GM10248 (cell line): ENCODE data around the gene RPH3AL.
"Not testable (repeated sequence)": the region's sequence is repeated elsewhere in the genome, so short reads cannot be mapped to it uniquely, and the experiment has no call there.

Source experiments
- CTCF ChIA-PET: fragments of 300-600 bp; sonication (Branson Sonifier 250); formaldehyde crosslinking; extraction: SDS; loops from one replicate; lab custom pipeline; 2021; ENCODE audit warnings: antibody characterized with exemption; lab: Yijun Ruan, JAX
- POLR2A ChIA-PET: fragments of 350-650 bp; sonication (Branson Sonifier 250); formaldehyde crosslinking; extraction: SDS; loops from one replicate; lab custom pipeline; 2020; ENCODE audit warnings: antibody characterized with exemption; lab: Yijun Ruan, JAX
- DNase-seq: peaks from one replicate; pipeline ENCODE4 v3.0.0; 2012; ENCODE audit errors: extremely low spot score
- CTCF ChIP-seq: IDR thresholded peaks from 2 replicates; pipeline ENCODE4 v1.5.1; 2012; ENCODE audit warnings: mild to moderate bottlenecking, low read depth; ENCODE audit errors: extremely low read depth, missing control alignments, control extremely low read depth

The RPH3AL gene

GRCh38 chr17:227946-228615 lies 124.5 kb downstream of the RPH3AL start:
- no peak for DNase-seq
- ChIA-PET CTCF (no interaction called here), POLR2A (no interaction called here)
- TF ChIP-seq CTCF = no peak

GRCh38 chr17:227078-227945 lies 125.3 kb downstream of the RPH3AL start:
- CTCF ChIA-PET = no interaction called here
- no peak for TF ChIP-seq CTCF
- POLR2A ChIA-PET = no interaction called here
- DNase-seq = no peak

- ChIA-PET POLR2A (no interaction called here), CTCF (no interaction called here)
- DNase-seq = no peak
- no peak for TF ChIP-seq CTCF
Measured at GRCh38 chr17:226108-227077, 126.2 kb downstream of the RPH3AL start.

- POLR2A ChIA-PET = no interaction called here
- TF ChIP-seq CTCF = no peak
- no peak for DNase-seq
- CTCF ChIA-PET = no interaction called here
Measured at GRCh38 chr17:225551-225950, 127.1 kb downstream of the RPH3AL start.

GRCh38 chr17:224576-224975 lies 128.0 kb downstream of the RPH3AL start:
- CTCF ChIA-PET = not testable (repeated sequence)

GRCh38 chr17:223723-224471 lies 128.7 kb downstream of the RPH3AL start:
- CTCF ChIA-PET = no interaction called here
- no peak for TF ChIP-seq CTCF
- POLR2A ChIA-PET = no interaction called here
- no peak for DNase-seq

More at GRCh38 chr17:224576-224975, 128.0 kb downstream of the RPH3AL start:
- POLR2A ChIA-PET, DNase-seq: not testable (repeated sequence)
